K562 (cell line): ENCODE data around the gene MED15. TPM values are rescaled to one million over a fixed set of nuclear protein-coding genes. Genes with fewer than 3 reads are reported as not detected.

ENCODE experiments used
- BRD9 ChIP-seq: fragments of 450-650 bp; IDR thresholded peaks from 2 replicates; pipeline ENCODE4 v1.6.1; 2018; ENCODE audit warnings: low read depth; ENCODE audit not compliant: partially characterized antibody
- PYGO2 ChIP-seq: fragments of 450-650 bp; IDR thresholded peaks from 2 replicates; pipeline ENCODE4 v1.6.1; 2016; ENCODE audit warnings: mild to moderate bottlenecking, missing genetic modification characterization, moderate library complexity, missing compliant biosample characterization
- SMARCE1 ChIP-seq: fragments of 450-650 bp; IDR thresholded peaks from 2 replicates; pipeline ENCODE4 v1.7.1; 2016; ENCODE audit warnings: mild to moderate bottlenecking
- TEAD4 ChIP-seq, 2 experiments: sonication (generic) in 1 of 2; formaldehyde crosslinking in 1 of 2; IDR thresholded peaks; 2 replicates each; pipeline versions ENCODE4 v1.6.1 to v1.8.0; 2012 to 2022; ENCODE audit warnings: borderline replicate concordance in 1 of 2, inconsistent platforms in 1 of 2, low read length in 1 of 2, mild to moderate bottlenecking in 1 of 2, missing genetic modification reagents in 1 of 2
- ZFX ChIP-seq: sonication (generic); formaldehyde crosslinking; IDR thresholded peaks from 2 replicates; pipeline ENCODE4 v1.8.0; 2022; ENCODE audit warnings: mild to moderate bottlenecking, missing genetic modification reagents, moderate library complexity
- ZNF24 ChIP-seq: fragments of 450-650 bp; IDR thresholded peaks from 2 replicates; pipeline ENCODE4 v1.6.1; 2016
- polyA plus RNA-seq, 8 experiments: library from polyadenylated mRNA; depleted of rRNA in 4 of 8; stranded (reverse) in 5 of 8; unstranded in 3 of 8; fragments of >200 nt; fragmentation: Nextera tagmentation in 2 of 8; fragmentation: Illumina TruSeq in 1 of 8; extraction: Ambion mirVana in 2 of 8; extraction: Trizol in 1 of 8; gene quantifications; 2 replicates each; pipeline versions ENCODE4 v1.2.1 to v1.2.3, GENCODE V29; 2011 to 2014; ENCODE audit warnings: inconsistent platforms in 1 of 8, missing spikeins in 1 of 8
- total RNA-seq, 7 experiments: library from RNA; depleted of rRNA in 6 of 7; stranded (reverse); fragments of >200 nt in 6 of 7; fragmentation: Illumina TruSeq in 2 of 7; extraction: Trizol in 2 of 7; gene quantifications; 2 replicates each; pipeline versions ENCODE4 v1.2.1 to v1.2.3, GENCODE V29; 2011 to 2021; ENCODE audit warnings: low replicate concordance in 1 of 7
- TF ChIP-seq, protein P1 (sequence below): fragments of 450-650 bp; IDR thresholded peaks from 2 replicates; pipeline ENCODE4 v1.6.1; 2016; ENCODE audit warnings: mild to moderate bottlenecking, moderate library complexity
- TF ChIP-seq, protein P2 (sequence below): sonication (generic); formaldehyde crosslinking; IDR thresholded peaks from 2 replicates; pipeline ENCODE4 v1.9.0; 2022; ENCODE audit warnings: mild to moderate bottlenecking, missing genetic modification reagents
- TF ChIP-seq, protein P3 (sequence below): conservative IDR thresholded peaks from 2 replicates; pipeline ENCODE4 v1.6.1; 2011; ENCODE audit warnings: low read depth, mild to moderate bottlenecking, low read length; ENCODE audit not compliant: control insufficient read depth
- TF ChIP-seq, protein P4 (sequence below): sonication (generic); formaldehyde crosslinking; IDR thresholded peaks from 2 replicates; pipeline ENCODE4 v1.8.1; 2022; ENCODE audit warnings: missing genetic modification reagents
- TF ChIP-seq, protein P5 (sequence below): fragments of 250-450 bp; sonication (Bioruptor Pico); IDR thresholded peaks from 2 replicates; pipeline ENCODE4 v1.5.1; 2021; ENCODE audit warnings: mild to moderate bottlenecking

MED15 gene
- total and polyA plus RNA-seq, 9 of the 15 experiments (the other 6 are each of a cell fraction or from before 2014, with no cell fraction given), result 4.0 to 271 (median 60.1) TPM

DNA sequence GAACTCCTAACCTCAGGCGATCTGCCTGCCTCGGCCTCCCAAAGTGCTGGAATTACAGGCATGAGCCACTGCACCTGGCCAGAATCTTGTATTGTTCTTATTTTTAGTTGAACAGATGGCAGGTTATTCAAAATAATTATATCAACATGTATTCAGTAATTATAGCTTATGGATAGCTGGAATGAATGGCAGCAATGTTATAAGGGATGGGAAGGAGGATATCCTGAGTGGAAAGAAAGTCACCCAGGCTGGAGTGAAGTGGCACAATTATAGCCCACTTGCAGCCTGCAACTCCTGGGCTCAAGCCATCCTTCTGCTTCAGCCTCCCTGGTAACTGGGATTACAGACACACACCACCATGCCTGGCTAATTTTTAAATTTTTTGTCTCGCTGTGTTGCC lies 88.1 kb downstream of the MED15 start (continued):
- TF ChIP-seq, protein P1, sequence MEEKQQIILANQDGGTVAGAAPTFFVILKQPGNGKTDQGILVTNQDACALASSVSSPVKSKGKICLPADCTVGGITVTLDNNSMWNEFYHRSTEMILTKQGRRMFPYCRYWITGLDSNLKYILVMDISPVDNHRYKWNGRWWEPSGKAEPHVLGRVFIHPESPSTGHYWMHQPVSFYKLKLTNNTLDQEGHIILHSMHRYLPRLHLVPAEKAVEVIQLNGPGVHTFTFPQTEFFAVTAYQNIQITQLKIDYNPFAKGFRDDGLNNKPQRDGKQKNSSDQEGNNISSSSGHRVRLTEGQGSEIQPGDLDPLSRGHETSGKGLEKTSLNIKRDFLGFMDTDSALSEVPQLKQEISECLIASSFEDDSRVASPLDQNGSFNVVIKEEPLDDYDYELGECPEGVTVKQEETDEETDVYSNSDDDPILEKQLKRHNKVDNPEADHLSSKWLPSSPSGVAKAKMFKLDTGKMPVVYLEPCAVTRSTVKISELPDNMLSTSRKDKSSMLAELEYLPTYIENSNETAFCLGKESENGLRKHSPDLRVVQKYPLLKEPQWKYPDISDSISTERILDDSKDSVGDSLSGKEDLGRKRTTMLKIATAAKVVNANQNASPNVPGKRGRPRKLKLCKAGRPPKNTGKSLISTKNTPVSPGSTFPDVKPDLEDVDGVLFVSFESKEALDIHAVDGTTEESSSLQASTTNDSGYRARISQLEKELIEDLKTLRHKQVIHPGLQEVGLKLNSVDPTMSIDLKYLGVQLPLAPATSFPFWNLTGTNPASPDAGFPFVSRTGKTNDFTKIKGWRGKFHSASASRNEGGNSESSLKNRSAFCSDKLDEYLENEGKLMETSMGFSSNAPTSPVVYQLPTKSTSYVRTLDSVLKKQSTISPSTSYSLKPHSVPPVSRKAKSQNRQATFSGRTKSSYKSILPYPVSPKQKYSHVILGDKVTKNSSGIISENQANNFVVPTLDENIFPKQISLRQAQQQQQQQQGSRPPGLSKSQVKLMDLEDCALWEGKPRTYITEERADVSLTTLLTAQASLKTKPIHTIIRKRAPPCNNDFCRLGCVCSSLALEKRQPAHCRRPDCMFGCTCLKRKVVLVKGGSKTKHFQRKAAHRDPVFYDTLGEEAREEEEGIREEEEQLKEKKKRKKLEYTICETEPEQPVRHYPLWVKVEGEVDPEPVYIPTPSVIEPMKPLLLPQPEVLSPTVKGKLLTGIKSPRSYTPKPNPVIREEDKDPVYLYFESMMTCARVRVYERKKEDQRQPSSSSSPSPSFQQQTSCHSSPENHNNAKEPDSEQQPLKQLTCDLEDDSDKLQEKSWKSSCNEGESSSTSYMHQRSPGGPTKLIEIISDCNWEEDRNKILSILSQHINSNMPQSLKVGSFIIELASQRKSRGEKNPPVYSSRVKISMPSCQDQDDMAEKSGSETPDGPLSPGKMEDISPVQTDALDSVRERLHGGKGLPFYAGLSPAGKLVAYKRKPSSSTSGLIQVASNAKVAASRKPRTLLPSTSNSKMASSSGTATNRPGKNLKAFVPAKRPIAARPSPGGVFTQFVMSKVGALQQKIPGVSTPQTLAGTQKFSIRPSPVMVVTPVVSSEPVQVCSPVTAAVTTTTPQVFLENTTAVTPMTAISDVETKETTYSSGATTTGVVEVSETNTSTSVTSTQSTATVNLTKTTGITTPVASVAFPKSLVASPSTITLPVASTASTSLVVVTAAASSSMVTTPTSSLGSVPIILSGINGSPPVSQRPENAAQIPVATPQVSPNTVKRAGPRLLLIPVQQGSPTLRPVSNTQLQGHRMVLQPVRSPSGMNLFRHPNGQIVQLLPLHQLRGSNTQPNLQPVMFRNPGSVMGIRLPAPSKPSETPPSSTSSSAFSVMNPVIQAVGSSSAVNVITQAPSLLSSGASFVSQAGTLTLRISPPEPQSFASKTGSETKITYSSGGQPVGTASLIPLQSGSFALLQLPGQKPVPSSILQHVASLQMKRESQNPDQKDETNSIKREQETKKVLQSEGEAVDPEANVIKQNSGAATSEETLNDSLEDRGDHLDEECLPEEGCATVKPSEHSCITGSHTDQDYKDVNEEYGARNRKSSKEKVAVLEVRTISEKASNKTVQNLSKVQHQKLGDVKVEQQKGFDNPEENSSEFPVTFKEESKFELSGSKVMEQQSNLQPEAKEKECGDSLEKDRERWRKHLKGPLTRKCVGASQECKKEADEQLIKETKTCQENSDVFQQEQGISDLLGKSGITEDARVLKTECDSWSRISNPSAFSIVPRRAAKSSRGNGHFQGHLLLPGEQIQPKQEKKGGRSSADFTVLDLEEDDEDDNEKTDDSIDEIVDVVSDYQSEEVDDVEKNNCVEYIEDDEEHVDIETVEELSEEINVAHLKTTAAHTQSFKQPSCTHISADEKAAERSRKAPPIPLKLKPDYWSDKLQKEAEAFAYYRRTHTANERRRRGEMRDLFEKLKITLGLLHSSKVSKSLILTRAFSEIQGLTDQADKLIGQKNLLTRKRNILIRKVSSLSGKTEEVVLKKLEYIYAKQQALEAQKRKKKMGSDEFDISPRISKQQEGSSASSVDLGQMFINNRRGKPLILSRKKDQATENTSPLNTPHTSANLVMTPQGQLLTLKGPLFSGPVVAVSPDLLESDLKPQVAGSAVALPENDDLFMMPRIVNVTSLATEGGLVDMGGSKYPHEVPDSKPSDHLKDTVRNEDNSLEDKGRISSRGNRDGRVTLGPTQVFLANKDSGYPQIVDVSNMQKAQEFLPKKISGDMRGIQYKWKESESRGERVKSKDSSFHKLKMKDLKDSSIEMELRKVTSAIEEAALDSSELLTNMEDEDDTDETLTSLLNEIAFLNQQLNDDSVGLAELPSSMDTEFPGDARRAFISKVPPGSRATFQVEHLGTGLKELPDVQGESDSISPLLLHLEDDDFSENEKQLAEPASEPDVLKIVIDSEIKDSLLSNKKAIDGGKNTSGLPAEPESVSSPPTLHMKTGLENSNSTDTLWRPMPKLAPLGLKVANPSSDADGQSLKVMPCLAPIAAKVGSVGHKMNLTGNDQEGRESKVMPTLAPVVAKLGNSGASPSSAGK, result no peak
- TF ChIP-seq SMARCE1 (no peak), ZFX (CRISPR knock-in tag) (no peak), TEAD4 (IDR thresholded peaks at IDR 0.05; ENCODE audit: low read length) (no peak), TEAD4 (CRISPR knock-in tag; IDR thresholded peaks at IDR 0.05; ENCODE audit: borderline replicate concordance) (no peak), BRD9 (no peak), ZNF24 (no peak), PYGO2 (tag) (no peak)
- TF ChIP-seq, protein P2, sequence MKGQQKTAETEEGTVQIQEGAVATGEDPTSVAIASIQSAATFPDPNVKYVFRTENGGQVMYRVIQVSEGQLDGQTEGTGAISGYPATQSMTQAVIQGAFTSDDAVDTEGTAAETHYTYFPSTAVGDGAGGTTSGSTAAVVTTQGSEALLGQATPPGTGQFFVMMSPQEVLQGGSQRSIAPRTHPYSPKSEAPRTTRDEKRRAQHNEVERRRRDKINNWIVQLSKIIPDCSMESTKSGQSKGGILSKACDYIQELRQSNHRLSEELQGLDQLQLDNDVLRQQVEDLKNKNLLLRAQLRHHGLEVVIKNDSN (CRISPR knock-in tag), result peak; percentile 23; the same call in 1 of the 2 replicates
- TF ChIP-seq, protein P3, sequence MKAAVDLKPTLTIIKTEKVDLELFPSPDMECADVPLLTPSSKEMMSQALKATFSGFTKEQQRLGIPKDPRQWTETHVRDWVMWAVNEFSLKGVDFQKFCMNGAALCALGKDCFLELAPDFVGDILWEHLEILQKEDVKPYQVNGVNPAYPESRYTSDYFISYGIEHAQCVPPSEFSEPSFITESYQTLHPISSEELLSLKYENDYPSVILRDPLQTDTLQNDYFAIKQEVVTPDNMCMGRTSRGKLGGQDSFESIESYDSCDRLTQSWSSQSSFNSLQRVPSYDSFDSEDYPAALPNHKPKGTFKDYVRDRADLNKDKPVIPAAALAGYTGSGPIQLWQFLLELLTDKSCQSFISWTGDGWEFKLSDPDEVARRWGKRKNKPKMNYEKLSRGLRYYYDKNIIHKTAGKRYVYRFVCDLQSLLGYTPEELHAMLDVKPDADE, result 0 out of 2 replicates have a peak, but pooled peaks have one; percentile 8
- TF ChIP-seq, protein P4, sequence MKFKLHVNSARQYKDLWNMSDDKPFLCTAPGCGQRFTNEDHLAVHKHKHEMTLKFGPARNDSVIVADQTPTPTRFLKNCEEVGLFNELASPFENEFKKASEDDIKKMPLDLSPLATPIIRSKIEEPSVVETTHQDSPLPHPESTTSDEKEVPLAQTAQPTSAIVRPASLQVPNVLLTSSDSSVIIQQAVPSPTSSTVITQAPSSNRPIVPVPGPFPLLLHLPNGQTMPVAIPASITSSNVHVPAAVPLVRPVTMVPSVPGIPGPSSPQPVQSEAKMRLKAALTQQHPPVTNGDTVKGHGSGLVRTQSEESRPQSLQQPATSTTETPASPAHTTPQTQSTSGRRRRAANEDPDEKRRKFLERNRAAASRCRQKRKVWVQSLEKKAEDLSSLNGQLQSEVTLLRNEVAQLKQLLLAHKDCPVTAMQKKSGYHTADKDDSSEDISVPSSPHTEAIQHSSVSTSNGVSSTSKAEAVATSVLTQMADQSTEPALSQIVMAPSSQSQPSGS (CRISPR knock-in tag), result no peak
- TF ChIP-seq, protein P5, sequence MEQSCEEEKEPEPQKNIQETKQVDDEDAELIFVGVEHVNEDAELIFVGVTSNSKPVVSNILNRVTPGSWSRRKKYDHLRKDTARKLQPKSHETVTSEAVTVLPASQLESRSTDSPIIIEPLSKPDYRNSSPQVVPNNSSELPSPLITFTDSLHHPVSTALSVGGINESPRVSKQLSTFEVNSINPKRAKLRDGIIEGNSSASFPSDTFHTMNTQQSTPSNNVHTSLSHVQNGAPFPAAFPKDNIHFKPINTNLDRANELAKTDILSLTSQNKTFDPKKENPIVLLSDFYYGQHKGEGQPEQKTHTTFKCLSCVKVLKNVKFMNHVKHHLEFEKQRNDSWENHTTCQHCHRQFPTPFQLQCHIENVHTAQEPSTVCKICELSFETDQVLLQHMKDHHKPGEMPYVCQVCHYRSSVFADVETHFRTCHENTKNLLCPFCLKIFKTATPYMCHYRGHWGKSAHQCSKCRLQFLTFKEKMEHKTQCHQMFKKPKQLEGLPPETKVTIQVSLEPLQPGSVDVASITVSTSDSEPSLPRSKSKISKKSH (CRISPR knock-in tag), result peak; percentile 65; the same call in 1 of the 2 replicates
